GM12874 (cell line): ENCODE measurements around the gene VPS18.

Source experiments
- TF ChIP-seq, protein P1 (sequence below): IDR thresholded peaks from 2 replicates; pipeline ENCODE4 v1.5.1; 2011; ENCODE audit warnings: low read depth, mild to moderate bottlenecking, control low read depth, low read length, moderate library complexity; ENCODE audit not compliant: insufficient read depth

VPS18 gene

DNA sequence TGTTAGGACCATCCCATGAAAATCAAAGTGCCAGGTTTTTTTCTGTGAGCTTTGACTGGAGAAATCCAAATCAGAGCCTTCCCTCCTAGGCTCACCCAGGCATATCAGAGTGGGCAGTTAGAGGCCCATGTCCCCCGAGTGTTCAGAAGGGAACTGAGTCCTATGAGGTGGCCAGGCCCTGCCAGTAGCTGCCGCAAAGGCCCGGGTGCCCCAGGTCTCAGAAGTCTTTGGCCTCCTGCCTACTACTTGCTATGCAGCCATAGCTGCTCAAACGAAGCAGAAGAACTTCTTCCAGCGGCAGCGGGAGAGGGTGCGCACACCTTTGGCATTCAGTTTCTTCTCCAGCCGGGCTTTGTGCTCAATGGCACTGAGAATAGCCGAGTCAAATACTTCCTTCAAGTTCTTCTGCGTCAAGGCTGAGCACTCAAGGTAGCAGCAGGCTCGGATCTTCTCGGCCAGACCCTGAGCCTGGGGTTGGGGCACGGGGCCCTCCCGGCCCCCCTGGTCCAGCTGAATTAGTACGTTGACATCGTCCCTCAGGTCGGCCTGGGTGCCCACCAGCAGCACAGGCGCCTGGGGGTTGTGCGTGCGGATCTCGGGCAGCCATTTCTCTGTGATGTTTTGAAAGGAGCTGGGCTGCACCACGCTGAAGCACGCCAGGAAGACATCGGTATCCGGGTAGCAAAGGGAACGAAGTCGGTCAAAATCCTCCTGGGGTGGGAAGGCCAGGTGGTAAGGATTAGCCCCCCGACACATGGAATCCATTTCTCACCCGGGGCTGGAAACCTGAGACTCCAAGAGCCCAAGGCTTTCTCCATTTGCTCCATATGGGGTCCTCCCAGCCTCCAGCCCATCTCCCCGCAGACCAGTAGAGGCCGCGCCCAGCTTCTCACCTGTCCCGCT lies 21.2 kb upstream of the VPS18 start:
- TF ChIP-seq, protein P1, sequence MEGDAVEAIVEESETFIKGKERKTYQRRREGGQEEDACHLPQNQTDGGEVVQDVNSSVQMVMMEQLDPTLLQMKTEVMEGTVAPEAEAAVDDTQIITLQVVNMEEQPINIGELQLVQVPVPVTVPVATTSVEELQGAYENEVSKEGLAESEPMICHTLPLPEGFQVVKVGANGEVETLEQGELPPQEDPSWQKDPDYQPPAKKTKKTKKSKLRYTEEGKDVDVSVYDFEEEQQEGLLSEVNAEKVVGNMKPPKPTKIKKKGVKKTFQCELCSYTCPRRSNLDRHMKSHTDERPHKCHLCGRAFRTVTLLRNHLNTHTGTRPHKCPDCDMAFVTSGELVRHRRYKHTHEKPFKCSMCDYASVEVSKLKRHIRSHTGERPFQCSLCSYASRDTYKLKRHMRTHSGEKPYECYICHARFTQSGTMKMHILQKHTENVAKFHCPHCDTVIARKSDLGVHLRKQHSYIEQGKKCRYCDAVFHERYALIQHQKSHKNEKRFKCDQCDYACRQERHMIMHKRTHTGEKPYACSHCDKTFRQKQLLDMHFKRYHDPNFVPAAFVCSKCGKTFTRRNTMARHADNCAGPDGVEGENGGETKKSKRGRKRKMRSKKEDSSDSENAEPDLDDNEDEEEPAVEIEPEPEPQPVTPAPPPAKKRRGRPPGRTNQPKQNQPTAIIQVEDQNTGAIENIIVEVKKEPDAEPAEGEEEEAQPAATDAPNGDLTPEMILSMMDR = no peak

DNA sequence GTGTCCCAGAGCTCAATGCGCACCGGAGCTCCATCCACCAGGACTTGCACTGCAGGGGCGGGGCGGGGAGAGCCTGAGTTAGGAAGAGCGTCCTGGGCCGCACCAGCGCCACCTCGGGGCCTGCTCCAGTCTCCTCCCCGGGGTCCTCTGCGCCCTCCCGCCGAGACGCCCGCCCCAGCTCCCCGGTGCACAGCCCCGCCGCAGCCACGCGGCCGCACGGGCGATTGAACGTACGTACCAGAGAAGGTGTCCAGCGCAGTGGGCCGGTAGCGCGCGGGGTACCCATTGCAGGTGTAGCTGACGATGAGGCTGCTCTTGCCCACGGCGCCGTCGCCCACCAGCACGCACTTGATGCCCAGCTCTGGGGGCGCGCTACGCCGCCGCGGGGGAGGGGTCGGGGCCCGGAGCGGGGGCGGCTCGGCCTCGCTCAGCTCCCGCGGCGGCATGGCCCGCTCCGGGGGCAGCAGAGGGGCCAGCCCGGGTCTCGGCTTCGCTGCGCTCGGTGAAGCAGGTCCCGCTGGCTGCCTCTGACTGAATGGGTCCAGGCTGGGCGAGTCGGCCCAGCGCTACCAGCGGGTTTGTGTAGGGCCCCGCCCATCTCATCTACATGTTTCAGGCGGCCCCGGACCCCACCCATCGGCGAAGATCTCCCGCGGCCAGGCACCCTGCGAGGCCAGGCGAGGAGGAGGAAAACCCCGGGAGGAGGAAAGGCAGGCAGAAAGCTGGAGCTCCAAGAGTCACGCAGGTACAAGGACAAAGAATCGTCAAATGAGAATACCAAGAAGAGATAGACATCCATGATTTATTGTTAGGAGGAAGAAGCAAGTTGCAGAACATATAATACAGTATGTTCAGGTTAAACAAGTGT lies 20.3 kb upstream of the VPS18 start, which contains the start of gene RHOV:
RHOV (minus strand) TSS at position 541 of the 868 bp plus-strand sequence; CDS start at position 446, 95 bp downstream.
- TF ChIP-seq, protein P1 = peak; percentile 68

DNA sequence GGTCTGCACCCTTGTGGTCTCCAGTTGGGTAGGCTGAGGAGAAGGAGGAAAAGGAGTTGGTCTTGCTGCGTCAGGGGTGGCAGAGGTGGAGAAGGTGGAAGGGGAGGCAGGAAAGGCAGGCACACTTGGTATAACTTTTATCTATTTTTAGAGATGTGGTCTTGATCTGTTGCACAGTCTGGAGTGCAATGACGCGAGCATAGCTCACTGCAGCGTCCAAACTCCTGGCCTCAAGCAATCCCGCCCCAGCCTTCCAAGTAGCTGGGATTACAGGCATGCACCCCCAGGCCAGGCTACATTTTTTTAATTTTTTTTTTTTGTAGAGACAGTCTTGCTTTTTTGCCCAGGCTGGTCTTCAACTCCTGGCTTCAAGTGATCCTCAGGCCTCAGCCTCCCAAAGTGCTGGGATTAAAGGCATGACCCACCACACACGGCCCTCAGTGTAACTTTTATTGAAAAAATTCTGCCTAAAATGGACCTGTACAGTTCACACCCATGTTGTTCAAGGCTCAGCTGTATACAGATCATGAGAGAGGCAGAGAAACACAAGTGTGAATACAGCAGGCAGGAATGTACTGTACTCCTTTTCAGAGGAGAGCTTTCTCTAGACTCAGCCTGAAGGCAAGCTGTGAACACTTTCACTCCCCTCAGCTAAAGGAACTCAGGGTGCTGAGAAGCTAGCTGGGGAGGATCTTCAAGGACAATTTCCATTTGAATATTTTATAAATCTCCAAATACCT lies 18.1 kb upstream of the VPS18 start:
- TF ChIP-seq, protein P1 = no peak

DNA sequence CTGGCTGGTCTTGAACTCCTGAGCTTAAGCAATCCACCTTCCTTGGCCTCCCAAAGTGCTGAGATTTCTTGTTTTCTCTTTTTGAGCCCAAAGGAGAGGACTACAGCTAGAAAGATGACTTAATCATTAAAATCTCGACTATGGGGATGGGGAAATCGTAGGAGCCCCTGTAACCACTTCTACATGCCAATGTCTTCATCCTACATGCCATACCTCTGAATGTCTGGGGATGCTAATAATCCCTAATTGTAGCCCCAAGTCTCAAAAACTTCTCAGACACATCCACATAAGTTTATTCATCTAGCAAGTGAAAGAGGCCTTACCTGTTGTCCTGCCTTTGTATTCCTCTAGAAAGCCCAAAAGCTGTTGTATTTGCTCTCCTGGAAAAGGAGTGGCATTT lies 16.6 kb upstream of the VPS18 start:
- TF ChIP-seq, protein P1 = no peak

DNA sequence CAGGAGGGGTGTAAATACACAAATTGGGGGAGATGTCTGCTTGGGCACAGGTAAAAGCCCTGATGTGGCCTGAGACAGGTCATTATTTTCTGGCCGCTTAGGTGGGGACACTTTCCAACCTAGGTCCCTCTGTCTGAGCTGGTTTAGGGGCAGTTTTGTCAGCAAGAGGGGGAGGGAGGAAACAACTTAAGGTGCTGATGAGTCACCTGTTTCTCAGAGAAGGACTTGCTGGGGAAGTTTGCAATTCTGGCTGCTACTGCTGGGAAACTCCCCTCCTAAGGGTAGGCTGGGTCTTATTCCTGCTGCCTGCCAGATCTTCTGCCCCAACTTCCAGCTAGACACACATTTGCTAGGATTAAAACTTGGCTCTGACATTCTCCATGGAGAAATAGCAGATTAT lies 15.5 kb upstream of the VPS18 start:
- TF ChIP-seq, protein P1 = no peak

DNA sequence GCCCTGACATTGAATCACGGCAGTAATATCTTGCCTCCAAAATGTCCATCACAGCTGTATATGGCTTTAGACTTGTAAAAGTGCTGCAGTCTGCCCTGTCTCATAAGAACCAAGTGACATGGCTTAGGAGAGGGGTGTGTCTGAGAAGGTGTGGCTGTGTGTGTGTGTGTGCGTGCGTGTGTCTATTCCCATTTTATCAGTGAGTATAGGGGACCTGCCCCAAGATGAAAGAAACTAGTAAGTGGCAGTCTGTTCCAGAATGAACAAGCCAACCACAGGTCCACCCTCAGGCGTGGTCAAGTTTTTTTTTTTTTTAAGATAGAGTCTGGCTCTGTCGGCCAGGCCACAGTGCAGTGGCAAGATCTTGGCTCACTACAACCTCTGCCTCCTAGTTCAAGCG lies 14.6 kb upstream of the VPS18 start:
- TF ChIP-seq, protein P1 = no peak

DNA sequence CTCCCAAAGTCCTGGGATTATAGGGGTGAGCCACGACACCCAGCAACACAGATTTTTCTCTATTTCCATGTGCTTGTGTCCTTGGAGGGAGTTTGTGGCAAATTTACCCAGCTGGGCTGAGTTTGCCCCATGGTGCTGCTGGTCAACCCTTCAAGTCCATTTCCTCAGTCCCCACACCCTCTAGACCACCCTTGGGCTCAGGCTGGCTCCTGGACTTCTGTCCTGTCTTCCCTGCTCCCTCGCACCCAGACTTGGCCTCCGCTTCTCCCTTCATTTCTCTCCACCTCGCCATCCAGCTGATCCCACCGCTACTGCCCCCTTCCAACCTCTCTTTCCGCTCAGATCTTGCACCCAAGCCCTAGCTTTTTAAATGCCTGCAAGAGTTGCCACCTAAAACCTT lies 12.9 kb upstream of the VPS18 start:
- TF ChIP-seq, protein P1 = no peak
